NB4 (cell line): ENCODE results near the gene SND1.

Experiments used
- CTCF ChIP-seq: IDR thresholded peaks from one replicate; pipeline ENCODE4 v1.5.1; 2012; ENCODE audit warnings: low read depth, low read length
- MAX ChIP-seq: IDR thresholded peaks from 2 replicates; pipeline ENCODE4 v1.6.1; 2011; ENCODE audit warnings: low read depth, low read length
- MYC ChIP-seq: IDR thresholded peaks from 2 replicates; pipeline ENCODE4 v1.6.1; 2011; ENCODE audit warnings: low read depth, low read length
- POLR2A ChIP-seq: IDR thresholded peaks from 2 replicates; pipeline ENCODE4 v1.6.1; 2011; ENCODE audit warnings: mild to moderate bottlenecking; ENCODE audit not compliant: insufficient read length; ENCODE audit errors: extremely low read depth

GRCh38 chr7:128020159-128020558, 368.2 kb downstream of the SND1 start:
- peak; percentile 89 for TF ChIP-seq CTCF
- TF ChIP-seq POLR2A = no peak
- no peak for TF ChIP-seq MAX
- no peak for TF ChIP-seq MYC
